Activated naive CD4-positive, alpha-beta T cell treated with anti-CD3 and anti-CD28 coated beads, Interleukin-2, amount 50 U/mL, for 16 hours (primary cell): ENCODE data around the gene XPR1.
"Not testable (repeated sequence)": the region's sequence is repeated elsewhere in the genome, so short reads cannot be mapped to it uniquely, and the experiment has no call there.

Experiments
- DNase-seq: peaks from one replicate; pipeline ENCODE4 v3.0.0-alpha.2; 2020

Gene XPR1

DNA sequence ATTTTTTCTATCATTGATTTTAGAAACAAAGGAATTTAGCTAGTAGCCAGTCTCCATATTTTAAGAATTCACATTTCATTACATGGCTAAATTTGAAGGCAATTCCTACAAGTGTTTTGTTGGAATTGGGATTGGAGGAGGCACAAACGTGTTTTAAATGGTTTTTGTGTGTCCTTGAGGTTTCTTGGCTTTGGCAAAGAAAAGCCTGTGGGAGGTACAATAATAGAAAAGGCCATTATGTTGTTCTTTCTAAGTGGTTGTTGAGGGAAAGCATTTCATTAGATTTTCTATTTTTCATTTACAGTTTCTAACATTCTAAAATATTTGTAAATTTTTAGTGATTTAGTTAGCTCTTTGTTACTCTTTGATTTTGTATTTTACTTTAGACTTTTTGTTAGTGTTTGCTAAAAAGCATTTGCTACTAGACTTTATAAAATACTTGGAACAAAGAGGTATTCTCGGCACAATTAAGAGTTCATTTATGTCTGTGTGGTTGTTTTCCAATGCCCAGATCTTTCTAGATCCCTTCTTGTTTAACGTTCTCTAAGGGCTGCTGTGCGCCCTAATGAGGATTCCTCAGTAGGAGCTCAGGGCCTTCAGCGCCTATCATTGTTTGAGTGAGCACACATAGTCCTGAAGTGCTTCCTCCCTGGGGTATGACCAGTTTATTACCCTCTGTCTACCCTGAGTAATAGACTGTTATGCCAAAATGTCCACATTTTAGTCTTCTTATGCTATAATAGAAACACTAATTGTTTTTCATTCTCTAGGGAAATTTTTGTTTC lies 210.9 kb downstream of the XPR1 start:
- DNase-seq: no peak

DNA sequence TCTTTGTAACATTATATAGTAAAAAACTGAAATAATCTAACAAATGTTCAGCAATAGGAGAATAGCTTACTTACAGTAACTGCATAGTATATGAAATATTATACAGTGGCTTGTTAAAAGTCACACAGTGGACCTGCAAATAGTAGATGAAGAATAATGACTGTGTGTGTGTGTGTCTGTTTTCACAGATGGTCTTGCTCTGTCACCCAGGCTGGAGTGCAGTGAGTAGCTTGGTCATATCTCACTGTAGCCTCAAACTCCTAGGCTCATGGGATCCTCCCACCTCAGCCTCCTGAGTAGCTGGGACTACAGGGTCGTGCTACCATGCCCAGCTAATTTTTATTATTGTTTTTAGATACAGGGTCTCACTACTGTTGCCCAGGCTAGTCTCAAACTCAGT lies 213.5 kb downstream of the XPR1 start:
- no peak for DNase-seq

DNA sequence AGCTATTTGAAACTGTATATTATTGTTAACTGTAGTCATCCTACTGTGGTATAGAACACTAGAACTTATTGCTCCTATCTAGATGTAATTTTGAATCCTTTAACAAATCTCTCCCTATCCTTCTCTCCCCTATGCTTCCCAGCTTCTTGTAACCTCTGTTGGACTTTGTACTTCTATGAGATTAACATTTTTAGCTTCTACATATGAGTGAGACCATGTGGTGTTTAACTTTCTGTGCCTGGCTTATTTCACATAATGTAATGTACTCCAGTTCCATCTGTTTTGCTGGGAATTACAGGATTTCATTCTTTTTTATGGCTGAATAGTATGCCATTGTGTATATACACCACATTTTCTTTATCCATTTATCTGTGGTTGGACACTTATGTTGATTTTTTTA lies 216.4 kb downstream of the XPR1 start:
- no peak for DNase-seq

DNA sequence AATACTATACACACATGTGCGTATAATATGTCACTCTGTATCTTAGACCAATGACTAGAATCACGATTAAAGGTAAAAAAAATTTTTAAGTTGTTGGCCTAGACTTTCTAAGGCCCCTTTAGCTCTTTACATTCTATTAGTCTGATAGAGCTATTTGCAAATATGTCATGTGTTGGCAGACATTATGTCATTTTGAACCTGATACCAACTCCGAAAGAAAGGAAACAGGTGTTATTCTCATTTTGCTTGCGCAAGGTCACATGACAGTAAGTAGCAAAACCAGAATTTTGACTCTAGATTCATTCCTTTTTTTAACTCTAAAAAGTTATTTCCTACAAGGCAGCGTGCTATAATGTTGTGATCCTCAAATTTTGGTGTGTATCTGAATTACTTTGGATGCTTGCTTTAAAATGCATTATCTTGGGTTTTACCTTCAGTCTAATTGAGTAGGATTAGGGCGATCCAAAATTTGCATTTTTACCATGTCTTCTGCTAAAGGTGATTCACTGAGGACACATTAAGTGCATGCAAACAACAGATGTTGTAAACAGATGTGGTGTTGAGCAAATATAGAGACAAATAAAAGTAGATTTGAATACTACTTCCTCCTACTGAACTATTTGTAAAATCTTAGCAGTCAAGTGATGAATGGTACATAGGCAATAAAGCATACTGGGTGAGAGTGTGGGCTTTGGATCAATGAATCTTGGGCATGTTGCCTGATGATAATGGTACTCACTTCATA lies 217.4 kb downstream of the XPR1 start:
- no peak for DNase-seq

DNA sequence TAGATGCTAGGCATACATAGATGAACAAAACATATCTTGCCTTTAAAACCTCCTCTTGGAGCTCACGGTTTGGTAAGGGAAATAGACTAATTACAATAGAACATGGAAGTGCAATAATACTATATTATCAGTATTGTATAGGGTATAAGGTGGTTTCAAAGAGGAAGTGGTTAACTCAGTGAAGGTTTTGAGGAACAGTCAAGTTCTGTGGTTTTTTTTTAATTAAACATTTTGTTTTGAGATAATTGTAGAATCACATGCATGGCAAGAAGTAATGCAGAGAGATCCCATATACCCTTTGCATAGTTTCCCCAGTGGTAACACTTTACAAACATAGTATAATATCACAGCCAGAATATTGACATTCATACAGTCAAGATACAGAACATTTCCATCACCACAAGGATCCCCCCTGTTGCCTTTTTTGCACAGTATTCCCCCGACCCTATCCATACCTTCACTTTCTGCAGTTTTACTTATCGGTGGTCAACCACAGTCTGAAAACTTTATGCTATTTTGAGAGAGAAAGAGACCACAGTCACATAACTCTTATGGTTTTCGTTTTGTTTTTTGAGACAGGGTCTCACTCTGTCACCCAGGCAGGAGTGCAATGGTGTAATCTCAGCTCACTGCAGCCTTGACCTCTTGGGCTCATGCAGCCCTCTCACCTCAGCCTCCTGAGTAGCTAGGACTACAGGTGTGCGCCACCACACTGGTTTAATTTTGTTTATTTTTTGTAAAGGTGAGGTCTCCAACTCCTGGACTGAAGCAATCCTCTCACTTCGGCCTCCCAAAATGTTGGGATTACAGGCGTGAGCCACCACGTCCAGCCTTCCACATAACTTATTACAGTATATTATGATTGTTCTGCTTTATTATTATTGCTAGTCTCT lies 220.4 kb downstream of the XPR1 start:
- no peak for DNase-seq

DNA sequence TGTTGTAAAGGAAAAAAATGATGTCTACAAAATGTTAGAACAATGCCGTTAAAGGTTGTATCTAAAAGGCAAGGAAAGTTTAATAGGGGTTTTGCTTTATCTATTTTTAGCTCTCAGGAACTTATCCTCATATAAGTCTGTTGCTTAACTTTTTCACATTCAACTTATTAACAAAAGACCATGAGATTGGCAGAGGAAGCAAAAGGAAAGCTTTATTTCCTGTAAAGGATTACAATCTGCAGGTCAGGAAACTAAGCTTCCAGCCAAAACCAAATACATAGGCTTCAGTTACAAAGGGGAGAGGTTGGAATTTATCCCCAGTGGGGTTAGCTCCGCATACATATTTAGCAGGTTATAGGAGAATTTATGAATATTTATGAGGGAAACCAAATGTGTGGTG lies 222.2 kb downstream of the XPR1 start:
- DNase-seq: no peak

DNA sequence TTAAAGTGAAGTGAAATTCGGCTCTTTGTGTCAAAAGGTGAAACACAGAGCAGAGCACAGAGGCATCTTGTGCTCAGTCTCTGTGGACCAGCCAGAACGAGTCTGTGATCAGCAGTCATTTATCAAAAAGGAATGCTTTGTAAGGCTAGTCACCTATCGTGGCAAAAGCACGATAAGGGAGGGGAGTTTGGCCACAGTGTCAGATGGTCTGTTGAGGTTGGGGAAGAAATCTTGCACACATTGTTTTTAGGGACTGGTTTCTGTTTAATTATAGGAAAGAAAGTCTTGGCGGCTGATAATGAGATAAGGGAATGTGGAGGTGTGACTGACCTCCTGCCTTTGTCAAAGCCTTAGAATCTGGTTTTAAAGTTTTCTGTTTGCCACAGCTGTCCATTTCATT lies 222.6 kb downstream of the XPR1 start:
- no peak for DNase-seq

DNA sequence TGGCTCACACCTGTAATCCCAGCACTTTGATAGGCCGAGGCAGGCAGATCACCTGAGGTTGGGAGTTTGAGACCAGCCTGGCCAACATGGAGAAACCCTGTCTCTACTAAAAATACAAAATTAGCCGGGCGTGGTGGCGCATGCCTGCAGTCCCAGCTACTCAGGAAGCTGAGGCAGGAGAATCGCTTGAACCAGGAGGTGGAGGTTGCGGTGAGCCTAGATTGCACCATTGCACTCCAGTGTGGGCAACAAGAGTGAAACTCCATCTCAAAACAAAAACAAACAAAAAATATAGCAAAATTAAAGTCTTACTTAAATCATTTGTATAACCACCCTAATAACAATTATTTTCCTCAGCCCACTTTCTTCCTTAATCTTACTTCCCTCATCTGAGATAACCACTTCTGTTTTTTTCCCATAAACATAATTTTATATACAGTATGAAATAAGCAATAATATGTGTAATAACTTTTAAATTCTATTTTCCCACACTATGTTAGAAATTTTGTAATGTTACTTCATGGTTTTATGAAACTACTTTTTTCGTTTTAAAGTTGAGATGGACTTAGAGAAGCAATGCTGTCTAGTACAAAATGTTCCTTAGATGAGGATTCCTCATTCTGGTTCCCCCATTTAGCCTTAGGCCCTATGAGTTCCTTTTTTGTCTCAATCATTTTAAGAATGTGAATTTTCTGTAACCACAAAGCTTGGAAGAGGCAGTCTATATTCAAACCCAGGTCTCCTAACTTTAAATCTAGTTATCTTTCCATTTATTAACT lies 226.3 kb downstream of the XPR1 start:
- not testable (repeated sequence) for DNase-seq

DNA sequence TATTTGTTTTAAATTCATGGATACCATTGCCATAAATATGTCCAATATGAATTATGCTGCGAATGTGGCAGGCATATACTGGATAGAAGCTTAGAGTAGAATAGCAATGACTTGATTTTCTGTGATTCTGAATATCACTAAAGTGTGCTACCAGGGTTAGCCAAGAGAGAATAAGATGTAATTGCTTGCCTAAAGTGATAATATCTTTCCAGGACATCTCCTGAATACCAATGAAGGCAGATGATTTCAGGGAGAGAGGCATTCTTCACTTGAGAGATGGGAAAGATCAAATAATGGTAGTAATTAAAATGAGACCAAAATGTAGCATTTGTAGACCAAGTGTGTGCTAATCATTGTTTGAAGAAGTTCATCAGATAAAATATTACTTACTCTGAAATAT lies 227.5 kb downstream of the XPR1 start:
- no peak for DNase-seq

DNA sequence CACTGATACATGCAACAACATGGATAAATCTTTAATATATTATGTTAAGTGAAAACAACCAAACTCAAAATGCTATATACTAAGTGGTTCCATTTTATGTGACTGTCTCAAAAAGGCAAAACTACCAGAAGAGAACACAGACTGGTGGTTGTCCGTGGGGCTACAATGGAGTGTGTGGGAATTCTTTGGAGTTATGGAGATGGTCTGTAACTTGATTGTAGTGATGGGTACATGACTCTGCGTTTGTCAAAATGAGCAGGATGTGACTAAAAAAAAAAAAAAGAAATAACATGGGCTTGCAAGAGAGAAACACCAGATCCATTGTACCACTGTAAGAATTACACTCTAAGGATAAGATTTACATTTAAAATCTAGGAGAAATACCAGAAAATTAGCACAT lies 228.7 kb downstream of the XPR1 start:
- DNase-seq: no peak

DNA sequence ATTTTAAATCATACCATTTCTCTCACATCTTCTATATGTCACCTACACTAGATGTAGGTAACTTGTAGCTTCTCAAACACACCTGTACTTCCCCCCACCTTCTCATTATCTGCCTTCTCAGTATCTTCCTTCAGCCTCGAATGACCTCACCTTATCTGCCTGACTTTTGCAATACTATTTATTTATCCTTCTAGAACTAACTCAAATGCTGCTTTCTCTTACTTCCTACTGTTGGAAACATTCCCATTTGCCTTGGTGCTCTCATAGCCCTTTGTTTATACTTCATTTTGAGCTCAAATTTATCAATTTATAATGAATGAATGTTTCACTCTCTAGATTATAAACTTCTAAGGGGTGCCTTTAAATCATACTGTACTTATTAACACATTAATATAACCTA lies 230.5 kb downstream of the XPR1 start:
- DNase-seq: no peak

DNA sequence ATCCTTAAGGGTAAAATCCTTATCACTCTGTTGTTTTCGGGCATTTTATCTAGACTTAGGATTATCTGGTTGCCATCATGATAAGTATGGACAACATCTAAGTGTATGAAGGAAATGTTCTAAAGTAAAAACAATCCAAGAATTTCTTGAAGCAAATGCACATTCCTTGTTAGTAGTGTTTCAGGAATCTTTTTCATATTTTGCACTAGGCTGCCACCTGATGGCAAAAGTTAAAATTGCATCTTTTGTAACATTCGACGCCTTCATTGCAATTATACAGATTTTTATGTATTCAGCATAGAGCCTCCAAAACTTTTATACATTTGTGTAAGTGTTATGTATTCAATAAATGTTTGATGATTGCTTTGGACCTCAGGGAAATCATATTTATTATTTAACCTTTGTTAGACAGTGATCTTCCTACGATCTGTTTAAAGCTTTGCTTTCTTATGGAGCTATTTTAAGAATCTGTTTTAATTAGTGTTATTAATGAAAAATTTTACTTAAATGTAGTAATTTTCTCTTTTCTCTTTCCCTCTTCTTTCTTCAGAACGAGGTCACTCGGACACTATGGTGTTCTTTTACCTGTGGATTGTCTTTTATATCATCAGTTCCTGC lies 231.4 kb downstream of the XPR1 start:
- DNase-seq: no peak

DNA sequence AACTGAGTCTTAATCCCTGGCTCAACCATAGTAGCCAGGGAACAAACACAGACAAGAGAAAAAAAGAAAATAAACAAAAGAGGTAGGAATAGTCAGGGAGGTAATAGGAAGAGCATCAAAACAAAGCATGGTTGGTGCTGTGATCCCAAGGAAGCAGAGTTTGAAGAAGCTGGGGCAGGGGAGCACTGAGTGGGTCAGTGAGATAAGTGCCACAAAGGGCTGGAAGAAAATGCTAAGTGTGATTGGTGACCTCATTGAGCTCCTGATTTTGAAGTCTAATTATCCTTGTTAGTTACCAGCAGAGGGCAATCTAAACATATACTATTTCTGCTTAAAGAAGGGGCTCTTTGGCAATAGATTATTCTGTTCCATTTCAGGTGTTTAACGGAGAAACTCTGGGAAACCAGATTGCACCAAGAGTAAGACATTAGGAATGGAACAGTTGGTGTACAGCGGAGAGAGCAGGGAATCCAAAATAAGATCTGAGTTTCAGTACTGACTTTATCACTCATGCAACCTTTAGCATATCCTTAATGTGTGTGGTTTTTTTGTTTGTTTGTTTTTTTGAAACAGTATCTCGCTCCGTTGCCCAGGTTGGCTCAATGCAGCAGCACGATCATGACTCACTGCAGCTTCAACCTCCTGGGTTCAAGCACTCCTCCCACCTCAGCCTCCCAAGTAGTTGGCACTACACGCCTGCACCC lies 250.1 kb downstream of the XPR1 start:
- no peak for DNase-seq

DNA sequence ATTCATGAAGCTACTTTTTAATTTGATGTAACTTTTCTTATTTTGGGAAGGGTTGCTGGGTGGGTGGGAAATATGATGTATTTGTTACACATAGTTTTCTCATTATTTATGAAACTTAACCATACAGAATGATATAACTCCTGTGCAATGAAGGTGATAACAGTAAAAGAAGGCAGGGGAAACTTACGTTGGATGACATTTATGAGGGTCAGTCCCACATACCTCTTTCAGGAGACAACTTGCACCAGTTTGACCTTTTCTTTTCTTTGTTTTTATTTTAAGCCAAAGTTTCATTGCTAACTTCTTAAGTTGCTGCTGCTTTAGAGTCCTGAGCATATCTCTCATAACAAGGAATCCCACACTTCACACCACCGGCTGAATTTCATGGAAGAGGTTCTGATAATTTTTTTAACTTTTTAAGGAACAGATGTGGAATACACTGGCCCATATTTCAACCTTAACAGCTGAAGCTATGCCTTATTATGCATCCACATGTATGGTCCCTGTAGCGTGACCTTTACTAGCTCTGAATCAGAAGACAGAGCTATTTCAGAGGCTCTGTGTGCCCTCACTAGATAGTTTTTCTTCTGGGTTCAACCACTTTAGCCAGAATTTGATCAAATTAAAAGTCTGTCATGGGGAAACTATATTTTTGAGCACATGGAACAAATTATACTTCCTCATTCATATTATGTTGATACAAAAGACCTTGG lies 252.9 kb downstream of the XPR1 start:
- no peak for DNase-seq

DNA sequence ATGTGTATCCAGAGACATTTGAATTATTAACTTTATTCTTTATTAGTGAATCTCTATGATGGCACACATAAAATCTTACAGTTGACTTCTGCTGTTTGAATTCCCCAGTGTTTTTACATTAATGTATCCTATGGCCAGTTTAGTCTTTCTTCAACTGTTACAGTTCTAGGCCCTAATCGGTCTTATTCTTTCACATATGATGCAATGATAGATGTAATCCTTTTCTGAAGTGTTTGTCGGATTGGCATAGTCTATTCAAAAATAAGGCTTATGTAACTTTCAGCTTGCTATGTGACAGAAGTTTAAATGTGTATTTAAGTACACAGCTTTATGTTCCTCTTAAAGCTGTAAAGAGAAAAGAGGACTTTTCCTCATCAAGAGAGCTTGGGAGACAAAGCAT lies 254.5 kb downstream of the XPR1 start:
- DNase-seq: no peak

DNA sequence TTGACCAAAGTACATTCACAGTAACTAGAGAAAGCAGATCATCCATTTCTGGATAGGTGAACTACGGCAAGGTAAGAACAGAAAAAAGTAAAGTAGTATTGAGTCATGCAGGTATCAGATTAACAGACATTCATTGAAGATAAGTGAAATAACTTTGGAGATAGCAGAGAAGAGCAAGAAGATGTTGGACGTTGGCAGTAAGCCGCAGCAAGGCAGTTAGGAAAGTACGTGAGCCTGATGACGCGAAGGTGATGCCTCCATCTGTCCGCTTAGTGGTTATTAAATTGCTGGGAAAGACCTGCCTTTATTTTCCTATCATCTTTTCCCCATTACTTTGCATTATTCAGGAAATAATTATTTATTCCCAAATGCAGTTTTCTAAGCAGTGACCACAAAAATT lies 256.0 kb downstream of the XPR1 start:
- no peak for DNase-seq

DNA sequence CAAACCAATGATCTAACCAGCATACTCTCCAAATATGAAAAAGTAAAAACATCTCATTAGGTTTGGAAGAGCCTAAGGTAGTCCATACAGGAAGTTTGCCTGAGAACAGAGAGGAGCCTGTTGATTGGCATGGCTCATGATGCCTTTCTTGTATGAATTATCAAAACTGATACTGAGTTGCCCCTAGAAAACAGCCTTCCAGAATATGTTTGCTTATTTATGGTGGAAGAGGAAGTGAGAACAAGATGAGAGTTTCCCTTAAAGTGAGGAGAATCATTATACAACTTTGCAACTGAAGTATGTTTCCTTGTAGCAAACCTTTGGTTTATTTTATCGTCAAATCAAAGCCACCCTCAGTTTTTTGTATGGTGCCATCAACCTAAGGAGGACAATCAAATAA lies 257.0 kb downstream of the XPR1 start:
- no peak for DNase-seq

DNA sequence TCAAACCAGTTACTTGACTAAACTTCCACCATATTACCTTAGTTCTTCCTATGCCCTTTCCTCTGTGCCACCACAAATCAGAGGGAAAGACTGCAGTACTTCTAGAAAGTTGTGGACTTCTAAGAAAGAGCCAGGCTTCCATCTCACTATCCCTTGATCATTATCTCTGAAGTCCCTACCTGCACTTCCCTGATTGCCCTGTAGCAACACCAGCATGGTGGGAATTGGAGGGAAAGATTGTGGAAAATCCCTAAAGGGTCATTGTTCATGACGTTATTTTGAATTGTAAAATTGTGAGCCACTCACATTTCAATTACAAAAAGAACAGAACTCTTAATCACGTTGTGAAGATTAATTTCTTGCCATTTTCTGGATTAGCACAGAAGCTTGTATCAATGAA lies 257.5 kb downstream of the XPR1 start:
- no peak for DNase-seq

DNA sequence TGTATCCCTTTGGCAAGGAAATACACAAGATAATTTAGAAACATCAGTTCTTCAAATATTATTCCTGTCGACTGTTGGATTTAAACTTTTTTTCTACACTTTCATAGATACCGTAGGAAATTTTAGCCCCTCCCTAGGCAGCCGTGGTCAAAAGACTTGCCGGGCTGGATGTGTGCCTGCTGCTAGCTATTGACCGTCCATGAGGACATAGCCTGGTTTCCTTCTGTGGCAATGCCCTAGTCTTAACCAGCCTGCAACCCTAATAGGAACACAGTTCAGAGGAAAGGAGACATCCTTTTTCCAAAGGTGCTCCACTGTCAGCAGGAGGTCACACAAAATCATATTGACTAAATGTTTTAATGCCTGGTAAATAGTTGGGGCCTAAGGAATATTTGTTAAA lies 260.4 kb downstream of the XPR1 start:
- no peak for DNase-seq

DNA sequence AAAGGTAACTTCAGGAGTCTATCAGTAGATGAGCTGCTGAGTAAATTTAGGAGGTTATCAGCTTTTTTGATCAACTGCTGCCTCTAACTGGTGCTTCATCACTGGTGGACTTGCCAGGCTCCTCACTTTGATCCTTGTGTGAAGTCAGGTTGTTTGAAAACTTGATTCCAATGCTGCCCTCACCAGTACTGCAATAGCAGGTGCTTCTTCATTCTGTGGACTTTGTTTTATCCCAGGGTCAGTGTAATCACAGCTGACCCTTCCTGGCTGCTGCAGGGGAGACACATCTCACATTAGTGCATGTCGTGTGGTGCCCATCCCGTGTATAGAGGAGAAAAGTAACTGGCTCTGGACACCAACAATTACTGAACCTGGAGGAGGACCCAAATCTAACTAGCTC lies 260.9 kb downstream of the XPR1 start:
- no peak for DNase-seq

DNA sequence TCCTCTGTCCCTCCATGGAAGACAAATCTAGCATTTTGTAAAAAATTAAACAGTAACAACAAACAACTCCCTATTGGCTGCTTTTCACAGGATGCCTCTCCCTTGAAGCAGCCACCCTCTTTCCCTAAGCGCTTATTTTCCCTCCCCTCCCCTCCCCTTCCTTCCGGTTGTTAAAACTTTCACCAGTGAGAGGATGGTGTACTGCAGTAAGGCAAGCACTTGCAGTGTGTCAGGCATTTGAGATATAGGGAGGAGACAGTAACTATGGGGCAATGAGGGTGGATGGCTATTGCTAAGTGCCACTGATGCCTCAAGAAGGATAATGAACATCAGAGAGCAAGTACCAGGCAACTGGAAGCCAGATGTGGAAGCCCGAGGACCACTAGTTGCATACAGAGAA lies 261.8 kb downstream of the XPR1 start:
- no peak for DNase-seq
